Mucosa of rectum (tissue), 2 donors: ENCODE results near the gene TMEM187.

Source experiments
- H3K27ac ChIP-seq, 2 donors: one replicate each; pipeline ENCODE4 v1.7.0; 2013; ENCODE audit warnings: inconsistent platforms in 2 of 2, low read depth in 2 of 2, low read length in 2 of 2
- H3K27me3 ChIP-seq, 2 donors: one replicate each; pipeline ENCODE4 v1.7.0; 2013; ENCODE audit warnings: low read length in 2 of 2; ENCODE audit not compliant: control insufficient read depth in 2 of 2, insufficient read depth in 2 of 2
- H3K36me3 ChIP-seq, 2 donors: one replicate each; pipeline ENCODE4 v1.7.0; 2013; ENCODE audit warnings: low read length in 2 of 2; ENCODE audit not compliant: control insufficient read depth in 2 of 2, insufficient read depth in 2 of 2
- H3K4me1 ChIP-seq, 2 donors: one replicate each; pipeline ENCODE4 v1.7.0; 2013; ENCODE audit warnings: low read length in 2 of 2, mild to moderate bottlenecking in 1 of 2; ENCODE audit not compliant: control insufficient read depth in 2 of 2, insufficient read depth in 2 of 2
- H3K4me3 ChIP-seq, 2 donors: one replicate each; pipeline ENCODE4 v1.7.0; 2013; ENCODE audit warnings: low read length in 2 of 2
- H3K9ac ChIP-seq, 2 donors: one replicate each; pipeline ENCODE4 v1.7.0; 2013; ENCODE audit warnings: low read length in 2 of 2, low read depth in 1 of 2, mild to moderate bottlenecking in 1 of 2
- H3K9me3 ChIP-seq, 2 donors: one replicate each; pipeline ENCODE4 v1.7.0; 2013; ENCODE audit warnings: low read length in 2 of 2; ENCODE audit not compliant: control insufficient read depth in 2 of 2
- donor health status: healthy.
- donor health status: Normal muscosa, but diverticular disease.

The TMEM187 gene

GRCh38 chrX:153927922-153928760 is 44.4 kb upstream of the TMEM187 start:
- Histone ChIP-seq H3K9ac (peak overlapping the region; percentile 83 to 97), H3K27ac (peak overlapping the region; percentile 99), H3K4me1 (peaks cover 29 to 31% of the 10 kb centered on the region in 2 donors), H3K9me3 (no peaks in the 10 kb centered on the region), H3K27me3 (peaks cover 2 to 7% of the 10 kb centered on the region in 2 donors), H3K4me3 (peak overlapping the region; percentile 78 to 83), H3K36me3 (peaks cover 4 to 11% of the 10 kb centered on the region in 2 donors)

- Histone ChIP-seq H3K9ac (peak overlapping the region in 1 of 2 donors; percentile 5), H3K4me3 (peak overlapping the region in 1 of 2 donors; percentile 28), H3K4me1 (peaks cover 28 to 30% of the 10 kb centered on the region in 2 donors), H3K27ac (peak overlapping the region; percentile 65 to 99), H3K36me3 (peaks cover 4 to 11% of the 10 kb centered on the region in 2 donors), H3K27me3 (peaks cover 2 to 7% of the 10 kb centered on the region in 2 donors), H3K9me3 (no peaks in the 10 kb centered on the region)
These were observed 43.7 kb upstream of the TMEM187 start for GRCh38 chrX:153928846-153929245.

- H3K9me3 ChIP-seq, result no peaks in the 10 kb centered on the region
- H3K4me1 ChIP-seq, result peaks cover 33 to 34% of the 10 kb centered on the region in 2 donors
- H3K27me3 ChIP-seq, result peaks cover 2 to 5% of the 10 kb centered on the region in 2 donors
- no peak overlapping the region for H3K4me3 ChIP-seq
- H3K27ac ChIP-seq, result peak overlapping the region in 1 of 2 donors; percentile 0
- H3K9ac ChIP-seq, result peak overlapping the region in 1 of 2 donors; percentile 5
- H3K36me3 ChIP-seq, result peaks cover 4 to 11% of the 10 kb centered on the region in 2 donors
These were observed 43.0 kb upstream of the TMEM187 start for GRCh38 chrX:153929576-153929975.

GRCh38 chrX:153930011-153930910 is 42.3 kb upstream of the TMEM187 start:
- Histone ChIP-seq H3K4me3 (no peak overlapping the region), H3K27me3 (peaks cover 2% of the 10 kb centered on the region in 2 donors), H3K9me3 (no peaks in the 10 kb centered on the region), H3K4me1 (peaks cover 33 to 34% of the 10 kb centered on the region in 2 donors), H3K9ac (no peak overlapping the region), H3K36me3 (peaks cover 4 to 11% of the 10 kb centered on the region in 2 donors), H3K27ac (peak overlapping the region in 1 of 2 donors; percentile 0)

GRCh38 chrX:153931151-153931550 is 41.4 kb upstream of the TMEM187 start:
- H3K4me1 ChIP-seq, result peaks cover 32 to 37% of the 10 kb centered on the region in 2 donors

GRCh38 chrX:153931748-153932147 is 40.8 kb upstream of the TMEM187 start:
- H3K4me3 ChIP-seq, result no peak overlapping the region
- H3K36me3 ChIP-seq, result peaks cover 4 to 11% of the 10 kb centered on the region in 2 donors
- no peaks in the 10 kb centered on the region for H3K27me3 ChIP-seq
- no peak overlapping the region for H3K9ac ChIP-seq
- no peak overlapping the region for H3K27ac ChIP-seq
- peaks cover 27 to 31% of the 10 kb centered on the region in 2 donors for H3K4me1 ChIP-seq
- no peaks in the 10 kb centered on the region for H3K9me3 ChIP-seq

More at GRCh38 chrX:153931151-153931550, 41.4 kb upstream of the TMEM187 start:
- H3K9ac ChIP-seq, result no peak overlapping the region
- peaks cover 0 to 2% of the 10 kb centered on the region in 2 donors for H3K27me3 ChIP-seq
- no peak overlapping the region for H3K4me3 ChIP-seq
- H3K36me3 ChIP-seq, result peaks cover 4 to 11% of the 10 kb centered on the region in 2 donors
- H3K9me3 ChIP-seq, result no peaks in the 10 kb centered on the region
- no peak overlapping the region for H3K27ac ChIP-seq

- H3K9me3 ChIP-seq, result no peaks in the 10 kb centered on the region
- no peak overlapping the region for H3K27ac ChIP-seq
- H3K9ac ChIP-seq, result no peak overlapping the region
- H3K36me3 ChIP-seq, result peaks cover 4 to 11% of the 10 kb centered on the region in 2 donors
- peaks cover 21 to 25% of the 10 kb centered on the region in 2 donors for H3K4me1 ChIP-seq
- H3K4me3 ChIP-seq, result no peak overlapping the region
- no peaks in the 10 kb centered on the region for H3K27me3 ChIP-seq
These were observed 40.2 kb upstream of the TMEM187 start for GRCh38 chrX:153932220-153932915.

GRCh38 chrX:153933748-153934147 is 38.8 kb upstream of the TMEM187 start:
- Histone ChIP-seq H3K27me3 (no peaks in the 10 kb centered on the region), H3K4me1 (peaks cover 17 to 18% of the 10 kb centered on the region in 2 donors), H3K36me3 (peaks cover 4 to 11% of the 10 kb centered on the region in 2 donors), H3K9ac (peak overlapping the region; percentile 58 to 71), H3K4me3 (peak overlapping the region; percentile 72 to 75), H3K9me3 (no peaks in the 10 kb centered on the region), H3K27ac (peak overlapping the region in 1 of 2 donors; percentile 43)

GRCh38 chrX:153934148-153934761 is 38.3 kb upstream of the TMEM187 start:
- Histone ChIP-seq H3K9me3 (no peaks in the 10 kb centered on the region), H3K36me3 (peaks cover 4 to 11% of the 10 kb centered on the region in 2 donors), H3K27ac (peak overlapping the region in 1 of 2 donors; percentile 43), H3K4me1 (peaks cover 12 to 13% of the 10 kb centered on the region in 2 donors), H3K4me3 (peak overlapping the region; percentile 72 to 75), H3K9ac (peak overlapping the region; percentile 58 to 71), H3K27me3 (no peaks in the 10 kb centered on the region)
